ENCODE results near the gene NDUFV1. TPM values are rescaled to one million over a fixed set of nuclear protein-coding genes. Genes with fewer than 3 reads are reported as not detected.
A peak's percentile ranks its signal among the peaks of the same experiment; 100 is the strongest.
"Not testable (repeated sequence)": the region's sequence is repeated elsewhere in the genome, so short reads cannot be mapped to it uniquely, and the experiment has no call there.

Gene NDUFV1
- total RNA-seq, 1 experiment from 2014 or later, result 412 TPM

DNA sequence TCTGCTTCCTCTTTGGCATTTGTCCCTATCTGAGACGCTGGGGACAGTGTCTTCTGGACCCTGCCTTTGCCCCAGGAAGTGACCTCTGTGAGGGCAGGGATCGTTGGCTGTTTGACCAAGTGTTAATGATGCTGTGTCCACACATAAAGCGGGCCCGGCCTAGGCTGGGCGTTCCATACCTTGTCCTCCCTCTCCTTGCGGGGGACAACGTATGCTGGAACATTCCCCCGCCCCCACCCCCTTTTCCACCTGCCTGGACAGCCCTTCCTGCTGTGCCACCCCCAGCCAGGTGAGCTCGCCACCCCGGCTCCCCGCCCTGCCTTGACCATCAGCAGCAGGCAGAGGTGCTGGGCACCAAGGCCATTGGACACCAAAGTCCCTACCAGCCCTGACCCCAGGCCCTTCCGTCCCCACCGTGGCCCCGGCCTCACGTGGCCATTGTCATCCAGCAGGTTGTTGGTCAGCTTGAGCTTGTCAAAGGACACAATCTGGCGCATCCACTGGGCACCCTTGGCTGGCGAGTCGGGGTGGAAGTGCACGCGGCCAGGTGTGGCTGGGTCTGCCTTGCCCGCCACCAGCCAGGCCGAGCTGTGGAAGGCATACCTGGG is 27.1 kb downstream of the NDUFV1 start:
- in situ Hi-C loops (cut with HindIII; ENCODE audit: low sequenced_read_pairs), result no loop called here
- no peak for DNase-seq (ENCODE audit: low spot score)

GRCh38 chr11:67634366-67635230 is 27.9 kb downstream of the NDUFV1 start:
- no peak for DNase-seq (ENCODE audit: low spot score)
- in situ Hi-C loops (cut with HindIII; ENCODE audit: low sequenced_read_pairs), result no loop called here

GRCh38 chr11:67635231-67635521 is 28.4 kb downstream of the NDUFV1 start:
- in situ Hi-C loops (cut with HindIII; ENCODE audit: low sequenced_read_pairs), result no loop called here
- DNase-seq (ENCODE audit: low spot score), result no peak

- in situ Hi-C loops (cut with HindIII; ENCODE audit: low sequenced_read_pairs), result no loop called here
- no peak for DNase-seq (ENCODE audit: low spot score)
Measured at GRCh38 chr11:67636962-67637361, 30.2 kb downstream of the NDUFV1 start.

GRCh38 chr11:67637441-67637840 is 30.7 kb downstream of the NDUFV1 start:
- in situ Hi-C loops (cut with HindIII; ENCODE audit: low sequenced_read_pairs); DNase-seq (ENCODE audit: low spot score): not testable (repeated sequence)

DNA sequence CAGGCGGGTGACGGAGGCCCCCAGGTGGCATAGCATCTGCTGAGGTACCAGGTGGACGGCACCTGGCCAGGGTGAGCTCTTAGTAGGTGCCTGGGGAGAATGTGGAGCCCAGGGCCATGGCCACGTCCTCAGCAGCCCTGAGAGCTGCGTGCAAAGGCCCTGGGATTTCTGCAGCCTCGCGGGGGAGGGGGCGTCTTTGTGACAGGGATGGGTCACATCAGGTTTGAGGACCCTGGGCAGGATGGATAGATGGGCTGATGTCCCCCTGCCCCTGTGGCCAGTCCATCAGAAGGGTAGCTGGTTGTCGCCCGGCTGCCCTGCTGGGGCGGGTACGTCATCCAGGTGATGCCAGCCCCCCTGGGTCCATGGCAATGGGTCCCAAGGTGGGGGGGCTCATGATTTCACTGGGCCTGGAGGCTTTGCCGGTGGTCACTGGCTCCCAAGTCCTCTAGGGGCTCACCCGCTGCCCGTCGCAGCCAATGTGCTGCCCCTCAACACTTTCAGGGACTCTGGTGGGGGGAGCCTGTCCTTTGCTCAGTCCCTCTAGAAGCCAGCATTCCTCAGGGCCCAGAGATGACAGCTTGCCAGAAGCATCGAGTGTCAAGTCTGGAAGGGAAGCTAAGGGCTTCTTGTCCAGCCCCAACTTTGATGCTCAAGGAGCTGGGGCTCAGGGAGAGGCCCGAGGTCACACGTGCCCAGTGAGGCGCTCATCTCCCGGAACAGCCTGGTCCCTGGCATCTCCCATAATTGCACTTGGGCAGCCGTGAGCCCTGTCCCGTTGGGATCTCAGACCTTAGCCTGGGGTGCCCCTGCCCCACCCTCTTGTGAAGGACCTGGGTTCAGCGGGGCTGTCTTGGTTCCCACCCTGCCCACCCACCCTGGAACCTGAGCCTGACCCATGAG is 32.0 kb downstream of the NDUFV1 start:
- in situ Hi-C loops (cut with HindIII; ENCODE audit: low sequenced_read_pairs), result no loop called here
- no peak for DNase-seq (ENCODE audit: low spot score)

DNA sequence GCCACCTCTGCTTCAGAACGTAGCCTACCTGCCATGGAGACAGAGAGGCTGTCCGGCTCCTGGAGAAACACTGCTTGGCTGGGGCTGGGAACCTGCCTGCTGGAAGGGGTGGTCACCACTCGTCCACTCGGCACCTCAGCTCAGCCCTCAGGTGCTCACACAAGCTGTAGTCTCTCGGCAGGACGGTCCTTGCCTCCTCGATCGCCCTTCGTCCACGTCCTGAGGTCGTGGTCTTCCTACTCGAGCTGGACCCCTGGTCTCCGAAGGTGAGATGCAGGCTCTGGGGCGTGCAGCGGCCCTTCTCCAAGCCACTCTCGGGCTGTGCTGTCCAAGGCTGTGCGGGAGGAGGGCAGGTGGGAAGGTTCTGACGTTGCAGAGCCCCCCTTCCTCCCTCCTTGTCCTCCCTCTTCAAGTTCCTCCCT is 32.7 kb downstream of the NDUFV1 start, which contains the start of gene TBX10:
TSS of gene TBX10 (minus strand) at position 326 of the 422 bp plus-strand sequence. CDS start at position 35, 291 bp downstream.
- DNase-seq (ENCODE audit: low spot score), result no peak
- in situ Hi-C loops (cut with HindIII; ENCODE audit: low sequenced_read_pairs), result no loop called here

DNA sequence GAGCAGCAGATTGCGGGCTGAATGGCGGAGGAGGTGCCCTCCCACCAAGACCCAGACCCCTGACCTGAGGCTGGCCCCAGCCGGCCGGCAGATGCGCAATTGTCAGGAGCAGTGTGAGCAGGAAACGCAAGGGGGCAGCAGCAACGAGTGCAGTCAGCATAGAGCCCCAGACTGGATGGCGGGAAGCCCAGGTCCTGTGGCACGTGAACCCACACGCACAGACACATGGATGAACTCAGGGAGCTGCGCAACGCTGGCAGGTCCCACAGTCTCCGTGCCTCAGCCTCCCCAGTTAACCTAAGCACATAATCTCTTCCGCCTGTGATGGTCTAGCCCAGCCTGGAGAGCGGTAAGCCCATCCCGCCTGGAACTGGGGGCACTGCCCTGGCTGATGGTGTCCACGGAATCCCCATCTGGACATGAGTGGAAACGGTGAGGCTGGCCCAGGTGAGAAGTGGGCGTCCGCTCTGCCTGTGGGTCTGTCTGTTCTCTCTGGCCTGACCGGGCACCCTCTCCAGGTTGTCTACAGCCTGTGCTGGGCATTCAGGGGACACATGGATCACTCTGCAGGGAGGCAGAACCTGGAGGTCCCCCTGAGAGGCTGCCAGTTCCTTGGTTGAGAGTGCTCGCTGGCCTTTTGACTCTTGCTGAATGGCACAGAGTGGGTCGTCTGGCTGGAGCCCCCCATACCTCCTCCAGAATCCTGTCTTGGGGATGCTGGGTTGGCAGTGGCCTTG is 33.5 kb downstream of the NDUFV1 start:
- in situ Hi-C loops (cut with HindIII; ENCODE audit: low sequenced_read_pairs), result no loop called here
- DNase-seq (ENCODE audit: low spot score), result peak; percentile 44

DNA sequence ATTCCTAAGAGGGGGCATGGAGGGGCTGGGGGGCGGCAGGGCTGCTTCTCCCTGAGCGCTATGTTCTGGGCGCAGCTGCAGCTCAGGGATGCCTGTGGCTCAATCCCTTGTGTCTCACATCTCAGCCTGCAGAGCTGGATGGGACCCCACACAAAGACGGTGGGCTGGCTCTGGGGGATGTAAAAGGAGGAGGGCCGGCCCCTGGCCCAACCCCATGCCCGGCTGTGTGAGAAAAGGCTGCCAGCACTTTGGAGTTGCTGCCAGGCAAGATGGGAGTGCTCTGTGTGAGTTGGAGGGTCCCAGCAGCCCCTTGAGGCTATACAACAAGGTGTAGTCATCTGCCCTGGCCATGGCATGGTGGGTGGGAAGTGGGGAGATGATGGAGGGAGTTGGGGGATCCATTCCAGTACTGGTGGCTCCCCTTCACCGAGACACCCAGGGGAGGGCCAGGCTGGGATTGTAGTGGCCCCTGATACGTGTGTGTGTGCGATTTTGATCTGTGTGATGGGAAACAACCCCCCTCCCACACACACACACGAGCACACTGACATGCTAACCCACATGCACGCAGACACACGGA is 34.1 kb downstream of the NDUFV1 start:
- no peak for DNase-seq (ENCODE audit: low spot score)
- in situ Hi-C loops (cut with HindIII; ENCODE audit: low sequenced_read_pairs), result no loop called here

GRCh38 chr11:67641338-67642172 is 34.8 kb downstream of the NDUFV1 start:
- in situ Hi-C loops (cut with HindIII; ENCODE audit: low sequenced_read_pairs), result no loop called here
- no peak for DNase-seq (ENCODE audit: low spot score)

GRCh38 chr11:67642173-67643120 is 35.7 kb downstream of the NDUFV1 start:
- DNase-seq (ENCODE audit: low spot score), result no peak
- in situ Hi-C loops (cut with HindIII; ENCODE audit: low sequenced_read_pairs), result no loop called here

- in situ Hi-C loops (cut with HindIII; ENCODE audit: low sequenced_read_pairs), result no loop called here
Measured at GRCh38 chr11:67644042-67644441, 37.3 kb downstream of the NDUFV1 start.

GRCh38 chr11:67644472-67645418 is 38.0 kb downstream of the NDUFV1 start:
- in situ Hi-C loops (cut with HindIII; ENCODE audit: low sequenced_read_pairs), result no loop called here
- DNase-seq (ENCODE audit: low spot score), result no peak

More at GRCh38 chr11:67644042-67644441, 37.3 kb downstream of the NDUFV1 start:
- no peak for DNase-seq (ENCODE audit: low spot score)

- no peak for DNase-seq (ENCODE audit: low spot score)
- in situ Hi-C loops (cut with HindIII; ENCODE audit: low sequenced_read_pairs), result no loop called here
Measured at GRCh38 chr11:67645521-67646461, 39.1 kb downstream of the NDUFV1 start.

Data from G401 (cell line).